WTC11 (cell line): ENCODE measurements around the gene PCSK5. TPM values are rescaled to one million over a fixed set of nuclear protein-coding genes. Genes with fewer than 3 reads are reported as not detected.

Experiments used
- ATAC-seq: fragments of 200-7000 bp; cut with Tn5 transposase; 2 replicates; pipeline ENCODE4 v1.10.0; 2021; ENCODE audit warnings: mild to moderate bottlenecking, moderate library complexity
- CTCF ChIA-PET: fragments of 300-600 bp; sonication (Branson Sonifier 250); formaldehyde crosslinking; loops from one replicate; lab custom pipeline; 2021; ENCODE audit warnings: antibody characterized with exemption; lab: Charles Lee
- POLR2A ChIA-PET: fragments of 350-600 bp; sonication (Branson Sonifier 250); formaldehyde crosslinking; loops from one replicate; lab custom pipeline; 2021; ENCODE audit warnings: antibody characterized with exemption; lab: Charles Lee
- DNase-seq: peaks from one replicate; pipeline ENCODE4 v3.0.0; 2021; ENCODE audit warnings: low spot score
- H3K27ac Mint-ChIP-seq: 2 replicates; pipeline ENCODE4 v1.8.0; 2021; ENCODE audit warnings: mixed read lengths
- H3K27me3 Mint-ChIP-seq: 2 replicates; pipeline ENCODE4 v1.8.0; 2021; ENCODE audit warnings: low read depth, mild to moderate bottlenecking, moderate library complexity, mixed read lengths
- H3K36me3 Mint-ChIP-seq: 2 replicates; pipeline ENCODE4 v1.8.0; 2021; ENCODE audit warnings: mixed read lengths
- H3K4me1 Mint-ChIP-seq: 2 replicates; pipeline ENCODE4 v1.8.0; 2022; ENCODE audit warnings: mixed read lengths
- H3K4me3 Mint-ChIP-seq: 2 replicates; pipeline ENCODE4 v1.8.0; 2021; ENCODE audit warnings: mild to moderate bottlenecking, moderate library complexity, mixed read lengths
- H3K9me3 Mint-ChIP-seq: 2 replicates; pipeline ENCODE4 v1.8.0; 2021; ENCODE audit warnings: mixed read lengths
- AR ChIP-seq: fragments of 250-450 bp; sonication (Bioruptor Pico); IDR thresholded peaks from 2 replicates; pipeline ENCODE4 v1.9.0; 2021; ENCODE audit warnings: mild to moderate bottlenecking
- CREB1 ChIP-seq: sonication (generic); formaldehyde crosslinking; IDR thresholded peaks from 2 replicates; pipeline ENCODE4 v1.8.0; 2023; ENCODE audit warnings: mild to moderate bottlenecking, missing genetic modification reagents
- EMX1 ChIP-seq: fragments of 250-450 bp; sonication (Bioruptor Pico); IDR thresholded peaks from 2 replicates; pipeline ENCODE4 v1.8.0; 2021; ENCODE audit warnings: mild to moderate bottlenecking
- ERG ChIP-seq: fragments of 250-450 bp; sonication (Bioruptor Pico); IDR thresholded peaks from 2 replicates; pipeline ENCODE4 v1.8.0; 2021; ENCODE audit warnings: mild to moderate bottlenecking
- ETV6 ChIP-seq: sonication (generic); formaldehyde crosslinking; IDR thresholded peaks from 2 replicates; pipeline ENCODE4 v1.8.1; 2022; ENCODE audit warnings: mild to moderate bottlenecking, missing genetic modification reagents
- FOXJ3 ChIP-seq: sonication (generic); formaldehyde crosslinking; IDR thresholded peaks from 2 replicates; pipeline ENCODE4 v1.9.0; 2021; ENCODE audit warnings: missing genetic modification reagents, mild to moderate bottlenecking, borderline replicate concordance
- FOXK1 ChIP-seq: sonication (generic); formaldehyde crosslinking; IDR thresholded peaks from 2 replicates; pipeline ENCODE4 v1.8.0; 2022; ENCODE audit warnings: mild to moderate bottlenecking, moderate library complexity, missing genetic modification reagents
- GRHL2 ChIP-seq: fragments of 250-450 bp; sonication (Bioruptor Pico); IDR thresholded peaks from 2 replicates; pipeline ENCODE4 v1.8.0; 2022; ENCODE audit warnings: mild to moderate bottlenecking, moderate library complexity; ENCODE audit not compliant: insufficient replicate concordance, severe bottlenecking
- JAZF1 ChIP-seq: fragments of 250-450 bp; sonication (Bioruptor Pico); IDR thresholded peaks from 2 replicates; pipeline ENCODE4 v1.9.0; 2021; ENCODE audit warnings: moderate library complexity, mild to moderate bottlenecking, inconsistent platforms
- JUN ChIP-seq: sonication (generic); formaldehyde crosslinking; IDR thresholded peaks from 2 replicates; pipeline ENCODE4 v1.8.0; 2023; ENCODE audit warnings: mild to moderate bottlenecking, missing genetic modification reagents
- MXD4 ChIP-seq: fragments of 250-450 bp; sonication (Bioruptor Pico); IDR thresholded peaks from 2 replicates; pipeline ENCODE4 v1.8.0; 2021; ENCODE audit warnings: mild to moderate bottlenecking, moderate library complexity, borderline replicate concordance
- MYBL2 ChIP-seq: sonication (generic); formaldehyde crosslinking; IDR thresholded peaks from 2 replicates; pipeline ENCODE4 v1.8.1; 2023; ENCODE audit warnings: mild to moderate bottlenecking, moderate library complexity, missing genetic modification reagents
- NFYB ChIP-seq: sonication (generic); formaldehyde crosslinking; conservative IDR thresholded peaks from 2 replicates; pipeline ENCODE4 v1.8.0; 2022; ENCODE audit warnings: low read depth, missing genetic modification reagents
- NR1H2 ChIP-seq: sonication (generic); formaldehyde crosslinking; IDR thresholded peaks from 2 replicates; pipeline ENCODE4 v1.9.0; 2021; ENCODE audit warnings: mild to moderate bottlenecking, moderate library complexity, missing genetic modification reagents
- PRRX2 ChIP-seq: fragments of 250-450 bp; sonication (Bioruptor Pico); IDR thresholded peaks from 2 replicates; pipeline ENCODE4 v1.8.0; 2021; ENCODE audit warnings: mild to moderate bottlenecking
- RELA ChIP-seq: sonication (generic); formaldehyde crosslinking; IDR thresholded peaks from 2 replicates; pipeline ENCODE4 v1.8.1; 2022; ENCODE audit warnings: missing genetic modification reagents, mild to moderate bottlenecking, borderline replicate concordance
- SMAD3 ChIP-seq: sonication (generic); formaldehyde crosslinking; IDR thresholded peaks from 2 replicates; pipeline ENCODE4 v1.8.0; 2022; ENCODE audit warnings: missing genetic modification reagents, mild to moderate bottlenecking, borderline replicate concordance
- SOX15 ChIP-seq: fragments of 250-450 bp; sonication (Bioruptor Pico); IDR thresholded peaks from 2 replicates; pipeline ENCODE4 v1.9.0; 2021; ENCODE audit warnings: mild to moderate bottlenecking
- TEAD4 ChIP-seq: sonication (generic); formaldehyde crosslinking; IDR thresholded peaks from 2 replicates; pipeline ENCODE4 v1.8.0; 2022; ENCODE audit warnings: mild to moderate bottlenecking, missing genetic modification reagents
- TP53 ChIP-seq: sonication (generic); formaldehyde crosslinking; IDR thresholded peaks from 2 replicates; pipeline ENCODE4 v1.8.1; 2023; ENCODE audit warnings: mild to moderate bottlenecking, missing genetic modification reagents
- USF1 ChIP-seq: sonication (generic); formaldehyde crosslinking; IDR thresholded peaks from 2 replicates; pipeline ENCODE4 v1.8.0; 2022; ENCODE audit warnings: mild to moderate bottlenecking, missing genetic modification reagents
- ZBTB43 ChIP-seq: sonication (generic); formaldehyde crosslinking; IDR thresholded peaks from 2 replicates; pipeline ENCODE4 v1.8.1; 2023; ENCODE audit warnings: mild to moderate bottlenecking, missing genetic modification reagents
- ZNF138 ChIP-seq: sonication (generic); formaldehyde crosslinking; conservative IDR thresholded peaks from 2 replicates; pipeline ENCODE4 v1.8.1; 2022; ENCODE audit warnings: mild to moderate bottlenecking, moderate library complexity, missing genetic modification reagents
- ZNF396 ChIP-seq: fragments of 250-450 bp; sonication (Bioruptor Pico); IDR thresholded peaks from 2 replicates; pipeline ENCODE4 v1.8.0; 2021; ENCODE audit warnings: mild to moderate bottlenecking, moderate library complexity, borderline replicate concordance
- total RNA-seq: library from RNA; stranded (reverse); gene quantifications from 3 replicates; pipeline ENCODE4 v1.2.3, GENCODE V29; 2021
- TF ChIP-seq, protein P1 (sequence below): sonication (generic); formaldehyde crosslinking; conservative IDR thresholded peaks from 2 replicates; pipeline ENCODE4 v1.8.1; 2023; ENCODE audit warnings: mild to moderate bottlenecking, low read depth, missing genetic modification reagents, moderate library complexity

Gene PCSK5
- total RNA-seq, 1 experiment from 2014 or later: 30.6 TPM

DNA sequence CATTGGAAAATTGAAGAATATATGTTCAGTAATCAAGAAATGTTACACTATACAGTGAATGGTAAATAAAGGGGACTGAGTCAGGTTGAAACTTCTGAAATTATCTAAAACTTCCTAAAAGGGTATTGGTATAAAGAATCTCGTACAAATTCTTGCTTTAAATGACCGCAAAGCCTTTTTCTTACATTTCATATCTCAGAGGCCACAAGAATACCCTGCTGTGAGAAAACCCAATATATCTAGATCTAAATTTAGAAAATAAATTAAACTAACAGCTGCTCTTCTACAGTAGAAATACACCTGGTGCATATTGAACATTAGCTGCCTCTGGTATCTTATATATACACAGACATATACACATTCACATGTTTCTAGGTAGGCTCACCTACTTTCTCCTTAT is 221.7 kb downstream of the PCSK5 start:
- TF ChIP-seq ERG (CRISPR knock-in tag): no peak
- no peak for TF ChIP-seq SMAD3 (CRISPR knock-in tag)
- no peak for TF ChIP-seq NFYB (CRISPR knock-in tag)
- no peak for TF ChIP-seq JUN (CRISPR knock-in tag)
- no peak for TF ChIP-seq ZNF138 (CRISPR knock-in tag)
- TF ChIP-seq AR: no peak
- ChIA-PET CTCF (no interaction called here), POLR2A (no interaction called here)
- ATAC-seq (no peak), DNase-seq (no peak)
- Mint-ChIP-seq H3K9me3 (no peaks in the 10 kb centered on the region), H3K36me3 (peaks cover 12% of the 10 kb centered on the region), H3K27ac (no peak overlapping the region), H3K4me3 (no peak overlapping the region), H3K27me3 (no peaks in the 10 kb centered on the region), H3K4me1 (no peaks in the 10 kb centered on the region)

GRCh38 chr9:76114144-76114543 is 223.7 kb downstream of the PCSK5 start:
- Mint-ChIP-seq H3K9me3 (no peaks in the 10 kb centered on the region), H3K4me1 (no peaks in the 10 kb centered on the region), H3K4me3 (no peak overlapping the region), H3K27ac (no peak overlapping the region), H3K36me3 (no peaks in the 10 kb centered on the region), H3K27me3 (no peaks in the 10 kb centered on the region)
- DNase-seq (no peak), ATAC-seq (no peak)
- ChIA-PET CTCF (no interaction called here), POLR2A (no interaction called here)
- TF ChIP-seq FOXK1 (CRISPR knock-in tag) (no peak), USF1 (CRISPR knock-in tag) (no peak), TEAD4 (CRISPR knock-in tag) (no peak), MYBL2 (CRISPR knock-in tag) (no peak), TP53 (CRISPR knock-in tag) (no peak), NR1H2 (CRISPR knock-in tag) (no peak), SOX15 (no peak)

GRCh38 chr9:76115396-76115795 is 224.9 kb downstream of the PCSK5 start:
- ATAC-seq (no peak), DNase-seq (no peak)
- no peak overlapping the region for H3K27ac Mint-ChIP-seq
- H3K27me3 Mint-ChIP-seq: no peaks in the 10 kb centered on the region
- no peaks in the 10 kb centered on the region for H3K36me3 Mint-ChIP-seq
- ChIA-PET POLR2A (no interaction called here), CTCF (no interaction called here)
- H3K4me1 Mint-ChIP-seq: no peaks in the 10 kb centered on the region
- H3K9me3 Mint-ChIP-seq: no peaks in the 10 kb centered on the region
- no peak overlapping the region for H3K4me3 Mint-ChIP-seq
- no peak for TF ChIP-seq JAZF1
- no peak for TF ChIP-seq FOXK1 (CRISPR knock-in tag)
- no peak for TF ChIP-seq ZNF396 (CRISPR knock-in tag)
- TF ChIP-seq PRRX2 (CRISPR knock-in tag): no peak
- TF ChIP-seq EMX1 (CRISPR knock-in tag): no peak
- no peak for TF ChIP-seq ZNF138 (CRISPR knock-in tag)
- no peak for TF ChIP-seq GRHL2
- TF ChIP-seq ZBTB43 (CRISPR knock-in tag): no peak
- TF ChIP-seq SOX15: no peak
- TF ChIP-seq MXD4 (CRISPR knock-in tag): no peak
- TF ChIP-seq ERG (CRISPR knock-in tag): no peak
- TF ChIP-seq, protein P1, sequence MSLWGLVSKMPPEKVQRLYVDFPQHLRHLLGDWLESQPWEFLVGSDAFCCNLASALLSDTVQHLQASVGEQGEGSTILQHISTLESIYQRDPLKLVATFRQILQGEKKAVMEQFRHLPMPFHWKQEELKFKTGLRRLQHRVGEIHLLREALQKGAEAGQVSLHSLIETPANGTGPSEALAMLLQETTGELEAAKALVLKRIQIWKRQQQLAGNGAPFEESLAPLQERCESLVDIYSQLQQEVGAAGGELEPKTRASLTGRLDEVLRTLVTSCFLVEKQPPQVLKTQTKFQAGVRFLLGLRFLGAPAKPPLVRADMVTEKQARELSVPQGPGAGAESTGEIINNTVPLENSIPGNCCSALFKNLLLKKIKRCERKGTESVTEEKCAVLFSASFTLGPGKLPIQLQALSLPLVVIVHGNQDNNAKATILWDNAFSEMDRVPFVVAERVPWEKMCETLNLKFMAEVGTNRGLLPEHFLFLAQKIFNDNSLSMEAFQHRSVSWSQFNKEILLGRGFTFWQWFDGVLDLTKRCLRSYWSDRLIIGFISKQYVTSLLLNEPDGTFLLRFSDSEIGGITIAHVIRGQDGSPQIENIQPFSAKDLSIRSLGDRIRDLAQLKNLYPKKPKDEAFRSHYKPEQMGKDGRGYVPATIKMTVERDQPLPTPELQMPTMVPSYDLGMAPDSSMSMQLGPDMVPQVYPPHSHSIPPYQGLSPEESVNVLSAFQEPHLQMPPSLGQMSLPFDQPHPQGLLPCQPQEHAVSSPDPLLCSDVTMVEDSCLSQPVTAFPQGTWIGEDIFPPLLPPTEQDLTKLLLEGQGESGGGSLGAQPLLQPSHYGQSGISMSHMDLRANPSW (CRISPR knock-in tag): no peak
- TF ChIP-seq FOXJ3 (CRISPR knock-in tag): no peak
- TF ChIP-seq ETV6: no peak
- TF ChIP-seq CREB1 (CRISPR knock-in tag): no peak
- no peak for TF ChIP-seq RELA
